DOHH2 (cell line): ENCODE results near the gene KATNIP.

ENCODE experiments used
- CTCF ChIP-seq: fragments of 200-600 bp; sonication (generic); IDR thresholded peaks from one replicate; pipeline ENCODE4 v1.5.1; 2014; ENCODE audit warnings: antibody characterized with exemption, mild to moderate bottlenecking, low read depth, low read length; ENCODE audit not compliant: poor library complexity, severe bottlenecking
- EZH2phosphoT487 ChIP-seq: fragments of 200-600 bp; sonication (generic); IDR thresholded peaks from 2 replicates; pipeline ENCODE4 v1.6.1; 2017; ENCODE audit warnings: borderline replicate concordance, mild to moderate bottlenecking, antibody characterized with exemption, low read length, moderate library complexity, mixed read lengths

GRCh38 chr16:27514806-27515205 is 35.1 kb upstream of the KATNIP start:
- TF ChIP-seq CTCF (no peak), EZH2phosphoT487 (no peak)
